ENCODE results near the gene OSGIN1. TPM values are rescaled to one million over a fixed set of nuclear protein-coding genes. Genes with fewer than 3 reads are reported as not detected.

Gene OSGIN1
- total RNA-seq, 1 donor from 2014 or later: 0.51 TPM

GRCh38 chr16:83998091-83998490, 45.1 kb downstream of the OSGIN1 start:
- intact Hi-C loops (cut with micrococcal nuclease): no loop called here

GRCh38 chr16:84000989-84001642, 48.1 kb downstream of the OSGIN1 start:
- intact Hi-C loops (cut with micrococcal nuclease): no loop called here

GRCh38 chr16:84001726-84002125, 48.7 kb downstream of the OSGIN1 start:
- intact Hi-C loops (cut with micrococcal nuclease): no loop called here

GRCh38 chr16:84003038-84003437, 50.0 kb downstream of the OSGIN1 start:
- intact Hi-C loops (cut with micrococcal nuclease): no loop called here

GRCh38 chr16:84004442-84004841, 51.4 kb downstream of the OSGIN1 start:
- intact Hi-C loops (cut with micrococcal nuclease): no loop called here

GRCh38 chr16:84005391-84005790, 52.4 kb downstream of the OSGIN1 start:
- intact Hi-C loops (cut with micrococcal nuclease): no loop called here

GRCh38 chr16:84007520-84007919, 54.5 kb downstream of the OSGIN1 start:
- intact Hi-C loops (cut with micrococcal nuclease): no loop called here

GRCh38 chr16:84007965-84008364, 54.9 kb downstream of the OSGIN1 start:
- intact Hi-C loops (cut with micrococcal nuclease): no loop called here

GRCh38 chr16:84009282-84009681, 56.2 kb downstream of the OSGIN1 start:
- intact Hi-C loops (cut with micrococcal nuclease): no loop called here

GRCh38 chr16:84013787-84014569, 60.9 kb downstream of the OSGIN1 start:
- intact Hi-C loops (cut with micrococcal nuclease): loop anchor here (1.0 kb wide), 5 partner anchors 48 to 207 kb away; partner anchors contain the start of genes HSBP1, MBTPS1, MLYCD and OSGIN1

- intact Hi-C loops (cut with micrococcal nuclease): loop anchor here (1.0 kb wide), 5 partner anchors 48 to 207 kb away; partner anchors contain the start of genes HSBP1, MBTPS1, MLYCD and OSGIN1
Measured at GRCh38 chr16:84014570-84015327, 61.7 kb downstream of the OSGIN1 start.

GRCh38 chr16:84015399-84015798, 62.4 kb downstream of the OSGIN1 start:
- intact Hi-C loops (cut with micrococcal nuclease): no loop called here

Other genes starting within 250 kb of the OSGIN1 start
- 70.4 and 82.9 TPM in 2 replicates for gene HSBP1, start 145.3 kb upstream of the OSGIN1 start, total RNA-seq
- gene MLYCD, start 54.1 kb upstream of the OSGIN1 start, total RNA-seq: 5.6 and 6.2 TPM in 2 replicates
- not detected in 2 replicates for gene NECAB2, start 15.0 kb downstream of the OSGIN1 start, total RNA-seq
- gene SLC38A8, start 89.6 kb downstream of the OSGIN1 start, total RNA-seq: not detected in 2 replicates
- gene MBTPS1, start 163.7 kb downstream of the OSGIN1 start, total RNA-seq: 58.2 and 65.7 TPM in 2 replicates
- gene HSDL1, start 191.9 kb downstream of the OSGIN1 start, total RNA-seq: 9.8 and 12.2 TPM in 2 replicates
- not detected in 2 replicates for gene DNAAF1, start 192.1 kb downstream of the OSGIN1 start, total RNA-seq
- gene TAF1C, start 233.8 kb downstream of the OSGIN1 start, total RNA-seq: 57.4 and 62.5 TPM in 2 replicates
- gene ADAD2, start 237.9 kb downstream of the OSGIN1 start, total RNA-seq: not detected in 2 replicates